HG02973 (cell line): ENCODE measurements around the gene MAP2K4.

ENCODE experiments used
- ATAC-seq: cut with Tn5 transposase; IDR thresholded peaks from one replicate; pipeline ENCODE4 v1.9.1; 2021; ENCODE audit warnings: moderate library complexity; ENCODE audit not compliant: unreplicated experiment

Gene MAP2K4

DNA sequence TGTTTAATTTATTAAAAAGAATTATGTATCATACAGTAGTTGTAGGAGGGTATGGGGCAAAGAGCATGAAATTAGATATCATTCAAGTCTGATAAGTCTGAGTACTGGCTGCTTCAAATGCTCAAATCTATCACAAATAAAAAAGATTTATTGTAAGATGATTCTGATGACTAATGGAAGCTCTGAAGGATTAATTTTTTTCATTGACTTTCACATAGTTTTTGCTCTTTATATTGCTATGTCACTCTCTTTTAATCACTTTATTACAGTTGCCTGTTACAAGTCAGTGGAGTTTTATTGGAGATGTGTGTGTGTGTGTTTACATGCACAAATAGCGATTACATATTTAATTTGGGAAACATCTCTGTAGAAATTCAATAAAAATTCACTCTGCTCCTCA lies 15.0 kb downstream of the MAP2K4 start:
- no peak for ATAC-seq

DNA sequence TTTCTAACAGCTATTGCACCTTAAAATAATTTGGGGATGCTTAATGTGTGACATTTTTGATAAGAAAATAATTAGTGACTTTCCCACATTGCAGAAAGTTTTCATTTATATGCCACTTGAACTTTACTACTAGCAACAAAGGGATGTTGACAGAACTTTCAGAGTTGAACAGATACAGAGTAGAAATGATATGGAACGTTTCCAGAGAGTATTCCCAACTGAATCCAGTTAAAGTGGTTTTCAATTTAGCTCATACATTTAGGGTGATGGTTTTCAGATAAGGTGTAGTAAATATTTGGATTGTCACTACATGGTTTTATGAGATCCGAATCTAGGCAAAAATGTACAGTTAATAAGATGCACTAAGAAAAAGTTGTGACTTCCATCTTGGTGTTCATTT lies 17.3 kb downstream of the MAP2K4 start:
- no peak for ATAC-seq

DNA sequence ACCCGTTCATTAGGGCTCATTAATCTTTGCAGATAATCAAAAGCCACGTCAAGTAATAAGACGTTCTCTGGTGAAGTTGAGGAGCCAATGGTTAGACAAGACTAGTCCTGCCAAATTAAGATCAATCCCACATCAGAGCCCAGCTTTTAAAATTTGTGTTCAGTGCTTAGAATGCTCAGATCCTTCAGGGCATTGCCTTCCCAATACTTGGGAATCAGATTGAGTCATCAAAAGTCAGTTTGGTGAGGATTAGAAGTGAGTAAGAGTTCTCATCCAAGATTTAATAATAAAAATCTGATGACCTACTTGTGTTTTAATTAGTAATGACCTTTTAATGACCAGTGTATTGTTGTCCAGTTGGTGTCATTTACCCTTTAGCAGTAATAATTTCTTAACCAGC lies 19.8 kb downstream of the MAP2K4 start:
- no peak for ATAC-seq

DNA sequence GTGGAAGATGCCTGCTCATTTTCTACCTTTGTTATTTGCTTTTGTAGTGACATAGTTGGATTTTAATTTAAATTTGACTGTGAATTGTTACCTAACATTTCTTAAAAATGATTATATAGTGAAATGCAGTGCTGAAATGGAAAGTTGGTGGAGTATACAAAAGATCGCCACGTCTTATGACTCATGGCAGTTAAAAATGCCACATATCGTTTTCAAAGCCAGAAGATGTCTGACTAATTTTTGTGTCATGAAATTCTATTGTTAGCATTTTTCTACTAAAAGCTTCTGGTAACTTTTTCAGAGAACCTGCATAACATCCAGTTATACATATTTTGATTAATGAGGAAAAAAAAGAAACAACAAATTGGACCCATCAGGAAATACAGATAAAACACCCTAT lies 20.6 kb downstream of the MAP2K4 start:
- ATAC-seq: no peak

DNA sequence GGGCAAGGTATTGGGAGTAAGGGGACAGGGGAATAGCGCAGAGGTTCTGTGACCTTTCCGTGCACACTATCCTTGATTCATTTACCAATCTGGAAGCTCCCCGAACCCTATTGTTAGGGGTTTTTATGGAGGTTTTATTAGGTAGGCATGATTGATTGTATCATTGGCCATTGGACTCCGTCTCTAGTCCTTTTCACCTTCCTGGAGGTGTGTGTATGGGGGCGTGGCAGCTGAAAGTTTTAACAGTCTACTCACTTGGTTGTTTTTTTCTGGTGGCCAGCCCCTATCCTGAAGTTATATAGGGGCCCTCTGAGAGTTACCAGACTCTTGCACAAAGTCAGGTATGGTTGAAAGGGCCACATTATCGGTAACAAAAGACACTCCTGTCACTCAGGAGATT lies 23.0 kb downstream of the MAP2K4 start:
- ATAC-seq: no peak

DNA sequence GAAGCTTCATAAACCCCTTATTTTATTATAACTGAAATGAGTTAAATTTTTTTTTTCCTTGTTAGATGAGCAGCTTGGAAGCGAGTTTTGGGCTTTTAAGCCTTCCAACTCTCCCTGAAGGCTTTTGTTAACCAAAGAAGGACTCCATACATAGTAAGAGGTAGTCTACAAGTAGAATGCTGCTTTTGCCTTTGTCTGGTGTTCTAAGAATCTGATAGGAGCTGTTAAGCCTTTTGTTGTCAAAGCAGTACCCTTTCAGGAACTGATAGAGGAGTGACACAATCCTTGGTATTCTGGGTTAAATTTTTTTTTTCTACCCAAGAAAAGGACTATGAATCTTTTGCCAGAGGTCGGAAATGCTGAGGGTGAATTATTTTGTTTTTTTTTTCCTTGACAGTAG lies 26.1 kb downstream of the MAP2K4 start:
- ATAC-seq: no peak

DNA sequence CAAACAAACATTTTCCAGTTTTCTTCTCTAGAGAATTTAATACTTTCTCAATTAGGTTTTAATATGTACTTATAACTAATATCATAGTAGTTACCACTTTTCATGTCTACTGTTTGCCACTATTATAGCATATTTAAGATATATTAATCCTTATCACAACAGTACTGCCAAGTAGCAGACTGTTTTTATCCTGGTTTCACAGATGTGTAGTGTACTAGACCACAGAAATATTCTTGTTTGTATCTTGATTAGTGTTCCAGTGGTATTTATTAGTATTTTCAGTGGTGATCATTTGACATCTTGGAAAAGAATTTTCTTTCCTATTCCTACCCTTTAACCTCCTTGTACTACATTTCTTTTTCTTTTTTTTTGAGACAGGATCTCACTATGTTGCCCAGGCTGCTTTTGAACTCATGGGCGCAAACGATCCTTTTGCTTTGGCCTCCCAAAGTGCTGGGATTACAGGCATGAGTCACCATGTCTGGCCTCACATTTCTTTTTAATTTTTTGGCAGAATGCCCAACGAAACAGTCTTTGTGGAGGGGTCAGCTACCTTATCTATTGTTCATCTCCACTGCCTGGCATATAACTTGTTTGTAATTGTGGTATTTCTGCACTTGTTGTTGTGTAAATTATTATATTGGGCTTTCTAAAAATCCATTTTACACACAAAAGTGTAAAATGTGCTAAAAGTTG lies 27.2 kb downstream of the MAP2K4 start:
- no peak for ATAC-seq

DNA sequence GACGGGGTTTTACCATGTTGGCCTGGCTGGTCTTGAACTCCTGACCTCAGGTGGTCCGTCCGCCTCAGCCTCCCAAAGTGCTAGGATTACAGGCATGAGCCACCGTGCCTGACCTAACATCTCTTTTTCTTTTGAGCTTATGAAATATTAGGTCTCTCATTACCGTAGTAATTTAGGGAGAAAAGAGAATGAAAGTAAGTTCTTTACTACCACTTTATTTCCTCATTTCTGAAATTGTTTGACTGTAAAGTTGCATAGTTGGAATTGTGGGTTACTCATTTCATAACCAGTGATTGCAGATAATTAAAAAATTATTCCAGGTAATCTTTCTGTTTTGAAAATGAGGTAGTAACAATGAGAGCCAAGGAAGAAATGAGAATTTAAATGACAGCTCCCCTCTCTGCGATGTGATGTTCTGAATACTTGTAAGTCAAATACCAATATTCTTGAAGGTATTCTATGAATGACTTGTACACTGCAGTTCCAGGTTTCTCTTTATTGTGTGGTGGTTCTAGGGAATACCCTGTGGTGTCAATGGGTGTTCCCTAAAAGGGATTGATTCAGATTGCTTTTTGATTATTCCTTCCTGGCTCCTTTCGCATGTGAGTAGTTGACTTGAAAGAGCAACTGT lies 28.3 kb downstream of the MAP2K4 start:
- no peak for ATAC-seq

DNA sequence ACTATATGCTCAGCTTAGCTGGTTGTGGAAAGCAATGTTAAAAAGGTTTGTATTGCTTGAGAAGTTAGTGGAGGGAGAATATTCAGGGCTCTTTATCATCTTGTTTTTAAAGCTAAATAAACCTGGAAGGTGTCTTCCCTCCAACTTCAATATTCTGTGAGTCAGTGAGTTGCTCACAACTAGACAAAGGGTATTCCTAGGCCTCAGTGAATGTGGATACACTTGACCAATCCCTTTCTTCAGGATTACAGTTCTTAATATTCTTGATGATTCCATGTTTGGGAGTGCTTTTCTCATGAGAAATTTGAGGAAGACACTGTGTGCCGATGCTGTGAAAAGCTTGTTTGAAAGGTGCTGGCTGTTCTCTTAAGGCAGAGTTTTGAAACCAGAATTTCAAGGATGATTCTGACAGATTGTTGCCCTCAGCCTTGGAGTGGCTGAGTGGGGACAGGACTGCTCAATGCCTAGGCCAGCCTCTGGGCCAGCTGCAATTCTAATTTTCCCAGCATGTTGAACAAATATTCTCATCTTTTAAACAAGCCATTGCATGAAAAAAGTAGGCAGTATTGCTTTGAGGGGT lies 30.1 kb downstream of the MAP2K4 start:
- ATAC-seq: no peak

DNA sequence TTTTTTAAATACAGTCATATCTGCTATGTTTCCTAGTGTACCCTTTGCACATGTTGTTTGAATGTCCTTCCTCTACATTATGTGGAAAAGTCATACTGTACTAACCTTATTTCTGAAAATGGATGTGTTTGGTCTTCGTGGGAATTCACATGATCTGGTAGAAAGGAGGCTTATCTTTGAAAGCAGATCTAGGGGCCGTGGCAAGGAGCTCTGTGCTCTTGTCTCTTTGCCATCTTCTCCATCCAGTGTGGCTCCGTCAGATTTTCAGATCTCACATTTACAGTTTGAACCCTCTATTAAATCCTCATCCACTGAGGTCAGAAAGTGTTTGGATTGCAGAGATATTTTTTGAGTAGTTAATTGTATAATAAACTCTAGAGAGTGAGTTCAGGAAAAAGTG lies 32.9 kb downstream of the MAP2K4 start:
- no peak for ATAC-seq

DNA sequence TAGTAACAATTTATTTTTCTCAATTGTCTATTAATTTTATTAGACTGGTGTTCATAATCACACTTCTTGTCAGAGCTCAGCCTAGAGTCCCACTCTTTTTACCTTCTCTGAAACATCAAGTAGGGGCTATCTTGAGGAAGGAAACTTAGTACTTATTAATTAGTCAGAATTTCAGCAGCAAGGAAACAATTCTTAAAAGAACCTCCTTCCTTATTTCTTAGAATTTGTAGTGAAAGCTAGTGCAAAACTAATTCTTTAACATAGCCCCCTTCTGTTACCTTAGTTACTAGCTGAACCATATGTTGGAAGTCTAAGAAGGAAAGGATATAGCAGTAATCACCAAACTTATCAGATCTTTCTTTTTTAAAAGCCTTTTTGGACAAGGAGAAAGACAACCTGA lies 35.2 kb downstream of the MAP2K4 start:
- ATAC-seq: no peak

DNA sequence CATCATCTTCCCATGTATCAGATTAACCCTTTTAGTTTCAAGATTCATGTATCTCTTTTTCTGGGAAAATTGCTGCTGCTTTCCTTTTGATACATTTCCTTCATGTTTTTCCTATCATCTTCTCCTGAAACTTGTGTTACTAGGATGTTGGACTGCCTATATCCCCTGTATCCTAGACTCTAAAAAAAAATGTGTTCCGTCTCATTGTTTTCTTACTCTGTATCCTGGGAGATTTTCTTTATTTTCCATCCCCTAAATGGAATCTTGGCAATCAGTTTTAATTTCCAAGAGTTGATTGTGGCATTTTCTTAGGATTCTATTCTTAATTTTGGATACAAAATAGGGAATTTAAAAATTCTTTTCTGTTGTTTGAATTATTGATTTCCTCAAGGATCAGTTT lies 36.8 kb downstream of the MAP2K4 start:
- no peak for ATAC-seq

DNA sequence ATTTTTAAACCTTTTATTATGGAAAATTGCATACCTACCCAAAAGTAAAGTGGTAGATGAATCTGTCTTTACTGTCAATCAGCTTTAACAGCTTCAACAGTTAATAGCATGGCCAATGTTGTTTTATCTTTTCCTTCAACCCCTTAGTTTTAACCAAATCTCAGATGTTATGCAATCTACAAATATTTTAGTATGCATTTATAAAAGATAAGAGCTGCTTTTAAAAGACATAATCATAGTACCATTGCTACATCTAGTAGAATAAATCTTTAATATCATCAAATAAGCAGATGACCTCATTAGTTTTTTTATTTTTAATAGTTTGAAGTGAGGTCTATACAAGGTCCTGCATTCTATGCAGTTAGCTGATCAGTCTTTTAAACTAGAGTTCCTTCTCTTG lies 37.9 kb downstream of the MAP2K4 start:
- no peak for ATAC-seq

DNA sequence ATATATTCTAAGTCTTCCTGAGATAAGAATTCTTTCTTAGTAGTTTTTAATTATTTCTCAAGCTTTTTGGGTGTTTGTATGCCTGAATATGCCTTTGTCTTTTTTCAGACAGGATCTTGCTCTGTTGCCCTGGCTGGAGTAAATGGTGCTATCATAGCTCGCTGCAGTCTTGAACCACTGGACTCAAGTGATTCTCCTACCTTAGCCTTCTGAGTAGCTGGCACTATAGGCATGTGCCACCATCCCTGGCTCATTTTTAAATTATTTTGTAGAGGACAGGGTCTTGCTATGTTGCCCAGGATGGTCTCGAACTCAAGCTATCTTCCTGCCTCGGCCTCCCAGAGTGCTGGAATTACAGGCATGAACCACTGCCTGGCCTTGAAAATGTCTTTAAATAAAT lies 41.6 kb downstream of the MAP2K4 start:
- no peak for ATAC-seq

DNA sequence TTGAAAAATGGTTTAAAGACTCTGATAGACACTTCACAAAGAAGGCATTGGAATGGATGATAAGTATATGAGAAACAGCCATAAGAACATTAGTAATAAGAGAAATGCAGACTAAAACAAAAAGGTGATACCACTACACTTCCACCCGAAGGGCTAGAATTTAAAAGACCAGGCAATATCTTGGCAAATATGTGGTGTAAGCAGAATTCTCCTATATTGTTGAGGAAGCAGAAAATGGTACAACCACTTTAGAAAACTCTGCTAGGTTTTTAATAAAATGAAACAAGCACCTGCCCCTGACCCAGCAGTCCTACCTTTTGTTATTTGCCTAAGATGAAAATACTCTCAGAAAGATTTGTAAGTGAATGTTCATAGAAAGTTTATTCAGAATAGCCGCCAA lies 43.7 kb downstream of the MAP2K4 start:
- no peak for ATAC-seq

DNA sequence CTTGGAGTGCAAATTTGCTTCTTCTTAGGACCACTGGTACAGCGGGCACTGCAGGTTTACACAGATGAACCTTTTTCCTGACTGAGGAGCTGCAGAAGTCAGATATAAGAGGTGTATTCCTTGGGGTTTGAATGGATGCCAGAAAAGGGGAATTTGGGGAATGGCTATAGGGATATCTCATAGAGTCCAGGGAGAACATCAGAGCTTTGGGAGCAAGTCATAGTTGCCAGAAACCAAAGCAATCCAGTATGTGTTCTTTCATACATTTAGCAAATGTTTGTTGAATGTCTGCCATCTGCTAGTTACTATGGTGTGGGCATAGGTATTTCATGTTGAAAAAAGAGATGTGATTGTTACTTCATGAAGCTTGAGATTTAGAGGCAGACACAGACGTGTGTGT lies 46.8 kb downstream of the MAP2K4 start:
- ATAC-seq: no peak

DNA sequence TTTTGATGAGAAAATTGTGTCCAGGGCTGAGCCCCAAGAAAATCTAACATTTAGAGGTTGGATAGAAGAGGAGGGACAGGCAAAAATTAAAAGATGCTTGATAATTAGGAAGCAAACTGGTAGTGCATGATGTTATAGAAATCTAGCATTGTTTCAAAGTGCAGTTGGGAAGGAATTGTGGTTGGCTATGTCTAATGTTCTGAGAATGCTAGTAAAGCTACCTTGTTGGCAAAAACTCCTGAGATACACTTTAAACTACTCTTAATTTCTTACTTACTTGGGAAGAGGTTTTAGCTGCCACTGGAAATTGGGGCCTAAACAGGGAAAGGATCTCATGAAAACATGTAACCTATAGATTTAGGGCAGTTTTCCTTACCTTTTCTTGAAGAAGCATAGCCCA lies 48.3 kb downstream of the MAP2K4 start:
- ATAC-seq: no peak

DNA sequence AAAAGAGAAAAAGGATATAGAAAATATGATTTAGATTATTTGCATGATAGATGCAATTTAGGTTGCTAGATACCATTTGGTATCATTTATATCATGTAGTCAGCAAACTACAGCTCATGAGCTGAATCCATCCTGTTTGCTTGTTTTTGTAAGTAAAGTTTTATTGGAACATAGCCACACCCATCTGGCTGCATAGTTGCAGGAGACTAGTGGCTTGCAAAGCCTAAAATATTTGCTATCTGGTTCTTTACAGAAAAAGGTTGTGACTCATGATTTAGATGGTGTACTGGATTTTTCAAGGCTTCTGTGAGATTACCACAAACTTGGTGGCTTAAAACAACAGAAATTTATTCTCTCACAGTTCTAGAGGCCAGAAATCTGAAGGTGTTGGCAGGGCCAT lies 49.9 kb downstream of the MAP2K4 start:
- no peak for ATAC-seq

DNA sequence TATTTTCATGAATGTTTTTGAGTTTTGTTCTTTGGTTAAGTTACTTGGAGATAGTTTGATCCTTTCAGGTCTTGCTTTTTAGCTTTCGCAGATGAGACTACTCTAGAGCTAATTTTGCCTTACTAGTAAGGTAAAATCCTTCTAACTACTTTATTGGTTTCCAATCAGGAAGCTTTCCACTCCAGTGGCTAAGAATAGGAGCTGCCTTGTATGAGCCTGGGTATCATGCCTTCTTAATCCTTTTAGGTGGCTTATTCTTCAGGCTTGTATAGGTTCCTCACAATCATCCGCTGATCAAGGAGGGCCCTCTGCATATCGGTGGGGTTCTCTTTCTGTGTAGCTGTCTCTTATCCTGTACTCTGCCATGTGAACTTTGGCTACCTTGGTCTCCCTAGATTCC lies 53.7 kb downstream of the MAP2K4 start:
- ATAC-seq: no peak

DNA sequence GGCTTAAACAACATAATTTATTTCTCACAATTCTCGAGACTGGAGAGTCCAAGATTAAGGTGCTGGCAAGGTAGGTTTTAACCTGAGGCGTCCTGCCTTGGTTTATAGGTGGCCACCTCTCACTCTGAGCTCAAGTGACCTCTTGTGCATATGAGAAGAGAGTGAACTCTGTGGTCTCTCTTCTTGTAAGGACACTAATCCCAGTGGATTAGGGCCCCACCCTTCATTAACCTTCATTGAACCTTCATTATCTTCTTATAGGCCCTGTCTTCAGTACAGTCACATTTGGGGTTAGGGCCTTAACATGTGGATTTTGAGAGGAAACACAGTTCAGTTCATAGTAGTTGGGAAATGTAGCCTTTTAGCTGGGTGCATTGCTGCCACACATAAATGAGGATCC lies 57.1 kb downstream of the MAP2K4 start:
- no peak for ATAC-seq

DNA sequence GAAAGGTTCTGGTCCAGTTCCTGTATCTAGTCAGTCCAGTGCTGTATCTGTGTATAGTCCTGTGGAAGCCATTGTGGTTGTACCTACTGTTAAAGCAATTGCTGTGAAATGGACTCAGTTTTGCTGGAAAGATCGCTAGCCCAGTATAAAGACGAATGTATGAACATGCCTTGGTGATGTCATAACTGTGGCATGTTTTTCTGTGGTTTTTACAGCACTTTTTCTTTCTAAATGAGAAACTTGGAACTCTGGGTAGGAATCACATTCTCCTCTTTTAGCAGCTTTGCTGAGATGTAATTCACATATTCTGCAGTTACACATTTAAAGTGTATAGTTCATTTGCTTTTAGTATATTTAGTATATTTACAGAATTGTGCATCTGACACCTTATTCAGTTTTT lies 58.1 kb downstream of the MAP2K4 start:
- no peak for ATAC-seq

DNA sequence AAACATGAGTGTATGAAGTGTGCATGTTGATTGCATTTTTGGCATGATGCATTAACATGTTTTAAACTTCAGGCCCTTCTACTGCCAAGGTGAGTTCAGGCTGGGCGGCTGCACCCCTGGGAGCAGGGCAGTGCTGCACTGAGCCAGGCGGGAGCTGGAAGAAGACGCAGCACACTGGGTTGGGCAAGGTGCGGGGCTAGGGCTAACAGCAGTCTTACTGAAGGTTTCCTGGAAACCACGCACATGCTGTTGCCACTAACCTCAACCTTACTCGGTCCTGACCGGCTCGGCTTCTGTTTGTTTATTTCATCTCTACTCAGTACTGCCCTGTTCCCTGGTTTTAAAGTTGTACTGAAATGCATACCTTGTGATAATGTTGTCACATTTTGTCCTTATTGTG lies 61.0 kb downstream of the MAP2K4 start:
- ATAC-seq: no peak
